Measurements from ENCODE around the gene EHMT2. TPM values are rescaled to one million over a fixed set of nuclear protein-coding genes. Genes with fewer than 3 reads are reported as not detected.

EHMT2 gene
- total and polyA plus RNA-seq, 2 of the 13 experiments (the other 11 are each of a cell fraction or from before 2014, with no cell fraction given): 55.2 to 69.2 TPM

DNA sequence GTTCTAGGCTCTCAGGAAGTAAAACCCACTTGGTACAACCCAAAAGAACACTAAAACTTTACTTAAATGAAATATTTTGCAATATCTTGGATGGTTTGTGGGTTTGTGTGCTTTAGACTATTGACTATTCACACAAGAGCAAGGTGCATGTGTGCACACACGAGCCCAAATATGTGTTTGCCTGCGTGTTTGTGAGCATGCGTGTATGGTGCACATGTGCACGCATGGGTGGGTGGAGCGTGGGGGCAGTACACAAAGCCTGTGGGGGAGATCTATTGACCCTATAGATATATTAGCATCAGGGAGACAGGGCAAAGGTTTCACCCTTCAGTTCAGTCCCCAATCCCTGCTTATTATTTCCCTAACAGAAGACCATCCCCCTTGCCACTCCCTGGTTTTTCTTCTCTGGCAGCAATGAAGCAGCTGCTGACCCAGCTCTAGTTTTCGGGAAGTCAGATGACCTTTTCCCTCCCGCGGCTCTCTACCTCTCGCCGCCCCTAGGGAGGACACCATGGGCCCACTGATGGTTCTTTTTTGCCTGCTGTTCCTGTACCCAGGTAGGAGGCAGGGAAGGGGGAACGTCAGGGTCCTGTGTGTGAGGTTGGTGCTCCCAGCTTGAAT, 29.9 kb upstream of the EHMT2 start, which contains the start of gene C2 (continued):
- no peak for TF ChIP-seq ZNF318 (CRISPR knock-in tag; IDR thresholded peaks at IDR 0.05)
- TF ChIP-seq TCF7 (IDR thresholded peaks at IDR 0.05; ENCODE audit: low read depth): peak; percentile 36; the same call in 1 of the 2 replicates
- TF ChIP-seq GTF2F1 (IDR thresholded peaks at IDR 0.05; ENCODE audit: low read length): no peak
- no peak for TF ChIP-seq ZNF720 (CRISPR knock-in tag; IDR thresholded peaks at IDR 0.05)
- TF ChIP-seq, protein P1, sequence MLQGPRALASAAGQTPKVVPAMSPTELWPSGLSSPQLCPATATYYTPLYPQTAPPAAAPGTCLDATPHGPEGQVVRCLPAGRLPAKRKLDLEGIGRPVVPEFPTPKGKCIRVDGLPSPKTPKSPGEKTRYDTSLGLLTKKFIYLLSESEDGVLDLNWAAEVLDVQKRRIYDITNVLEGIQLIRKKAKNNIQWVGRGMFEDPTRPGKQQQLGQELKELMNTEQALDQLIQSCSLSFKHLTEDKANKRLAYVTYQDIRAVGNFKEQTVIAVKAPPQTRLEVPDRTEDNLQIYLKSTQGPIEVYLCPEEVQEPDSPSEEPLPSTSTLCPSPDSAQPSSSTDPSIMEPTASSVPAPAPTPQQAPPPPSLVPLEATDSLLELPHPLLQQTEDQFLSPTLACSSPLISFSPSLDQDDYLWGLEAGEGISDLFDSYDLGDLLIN (CRISPR knock-in tag; IDR thresholded peaks at IDR 0.05; ENCODE audit: borderline replicate concordance): peak; percentile 53; the same call in 1 of the 2 replicates
- TF ChIP-seq, protein P2, sequence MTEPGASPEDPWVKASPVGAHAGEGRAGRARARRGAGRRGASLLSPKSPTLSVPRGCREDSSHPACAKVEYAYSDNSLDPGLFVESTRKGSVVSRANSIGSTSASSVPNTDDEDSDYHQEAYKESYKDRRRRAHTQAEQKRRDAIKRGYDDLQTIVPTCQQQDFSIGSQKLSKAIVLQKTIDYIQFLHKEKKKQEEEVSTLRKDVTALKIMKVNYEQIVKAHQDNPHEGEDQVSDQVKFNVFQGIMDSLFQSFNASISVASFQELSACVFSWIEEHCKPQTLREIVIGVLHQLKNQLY (CRISPR knock-in tag; IDR thresholded peaks at IDR 0.05): peak; percentile 95
- TF ChIP-seq TSC22D2 (CRISPR knock-in tag; IDR thresholded peaks at IDR 0.05; ENCODE audit: borderline replicate concordance): 0 out of 2 replicates have a peak, but pooled peaks have one; percentile 46
- TF ChIP-seq HDAC1 (CRISPR knock-in tag; IDR thresholded peaks at IDR 0.05): peak; percentile 92; the same call in 1 of the 2 replicates
- no peak for TF ChIP-seq HIVEP1 (CRISPR knock-in tag; IDR thresholded peaks at IDR 0.05)
- TF ChIP-seq FOXO4 (CRISPR knock-in tag; conservative IDR thresholded peaks at IDR 0.05): no peak
- peak; percentile 82; the same call in 1 of the 2 replicates for TF ChIP-seq MAZ (IDR thresholded peaks at IDR 0.05; ENCODE audit: borderline replicate concordance, low read depth, low read length)
- peak; percentile 90; the same call in 1 of the 2 replicates for TF ChIP-seq MAZ (CRISPR knock-in tag; IDR thresholded peaks at IDR 0.05; ENCODE audit: low read depth)
- no peak for TF ChIP-seq ZBTB3 (CRISPR knock-in tag; IDR thresholded peaks at IDR 0.05; ENCODE audit: borderline replicate concordance, low read depth)
- TF ChIP-seq IKZF5 (CRISPR knock-in tag; IDR thresholded peaks at IDR 0.05): peak; percentile 96
- peak; percentile 67 for TF ChIP-seq HMG20B (CRISPR knock-in tag; conservative IDR thresholded peaks at IDR 0.05)

Data from HepG2 (cell line).